ENCODE results near the gene SIX2. TPM values are rescaled to one million over a fixed set of nuclear protein-coding genes. Genes with fewer than 3 reads are reported as not detected.

The SIX2 gene
- total RNA-seq, 1 donor from 2014 or later, result not detected

DNA sequence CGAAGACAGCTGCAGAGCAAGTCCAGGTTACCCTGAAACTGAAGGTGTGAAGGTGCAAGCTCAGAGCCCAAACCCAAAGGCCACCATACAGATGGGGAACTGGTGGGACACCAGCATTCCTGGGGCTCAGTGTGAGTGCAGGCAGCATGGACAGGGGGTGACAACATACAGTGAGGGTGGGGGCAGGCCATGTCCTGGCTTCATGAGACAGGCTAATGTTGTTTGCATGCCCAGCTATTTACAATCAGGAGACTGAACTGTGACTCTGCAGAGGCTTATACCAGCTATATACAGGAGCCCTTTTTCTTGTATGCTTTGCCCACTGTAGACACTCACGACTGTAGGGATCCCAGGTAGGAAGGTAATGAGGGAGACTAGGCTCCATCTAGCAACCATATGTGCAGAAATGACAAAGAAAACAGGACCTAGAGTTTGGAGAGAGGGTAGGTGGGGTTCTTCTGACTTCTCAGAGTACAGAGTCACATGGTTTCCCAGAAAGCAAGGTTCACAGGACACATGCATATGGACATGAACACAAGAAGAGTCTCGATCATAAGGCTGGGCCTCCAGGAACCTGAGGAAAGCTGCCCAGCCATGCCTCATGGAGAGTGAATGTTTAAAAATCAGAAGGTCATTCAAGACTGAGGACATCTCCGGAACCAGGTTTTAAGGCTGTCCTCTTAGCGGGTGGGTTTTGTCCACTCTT lies 41.4 kb downstream of the SIX2 start:
- H3K27ac Mint-ChIP-seq, result no peak overlapping the region
- Histone ChIP-seq H3K4me1 (peaks cover 41% of the 10 kb centered on the region), H3K9ac (no peak overlapping the region), H4K20me1 (ENCODE audit: low read depth) (peaks cover 11% of the 10 kb centered on the region), H3F3A (ENCODE audit: low read depth) (peaks cover 50% of the 10 kb centered on the region), H3K36me3 (no peaks in the 10 kb centered on the region), H3K4me3 (no peak overlapping the region), H3K4me2 (no peak overlapping the region), H3K27ac (no peak overlapping the region), H2AFZ (replicated peaks) (no peak overlapping the region), H3K27me3 (no peaks in the 10 kb centered on the region), H3K9me3 (ENCODE audit: low read depth) (no peaks in the 10 kb centered on the region), H3K79me2 (ENCODE audit: low read depth) (no peaks in the 10 kb centered on the region)
- no peak for DNase-seq (ENCODE audit: low spot score)
- H3K4me1 Mint-ChIP-seq, result peaks cover 28% of the 10 kb centered on the region
- H3K4me3 Mint-ChIP-seq, result no peak overlapping the region
- H3K36me3 Mint-ChIP-seq, result peaks cover 4% of the 10 kb centered on the region
- TF ChIP-seq, protein P1, sequence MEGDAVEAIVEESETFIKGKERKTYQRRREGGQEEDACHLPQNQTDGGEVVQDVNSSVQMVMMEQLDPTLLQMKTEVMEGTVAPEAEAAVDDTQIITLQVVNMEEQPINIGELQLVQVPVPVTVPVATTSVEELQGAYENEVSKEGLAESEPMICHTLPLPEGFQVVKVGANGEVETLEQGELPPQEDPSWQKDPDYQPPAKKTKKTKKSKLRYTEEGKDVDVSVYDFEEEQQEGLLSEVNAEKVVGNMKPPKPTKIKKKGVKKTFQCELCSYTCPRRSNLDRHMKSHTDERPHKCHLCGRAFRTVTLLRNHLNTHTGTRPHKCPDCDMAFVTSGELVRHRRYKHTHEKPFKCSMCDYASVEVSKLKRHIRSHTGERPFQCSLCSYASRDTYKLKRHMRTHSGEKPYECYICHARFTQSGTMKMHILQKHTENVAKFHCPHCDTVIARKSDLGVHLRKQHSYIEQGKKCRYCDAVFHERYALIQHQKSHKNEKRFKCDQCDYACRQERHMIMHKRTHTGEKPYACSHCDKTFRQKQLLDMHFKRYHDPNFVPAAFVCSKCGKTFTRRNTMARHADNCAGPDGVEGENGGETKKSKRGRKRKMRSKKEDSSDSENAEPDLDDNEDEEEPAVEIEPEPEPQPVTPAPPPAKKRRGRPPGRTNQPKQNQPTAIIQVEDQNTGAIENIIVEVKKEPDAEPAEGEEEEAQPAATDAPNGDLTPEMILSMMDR (IDR thresholded peaks at IDR 0.05), result no peak
- TF ChIP-seq EZH2phosphoT487 (IDR thresholded peaks at IDR 0.05), result no peak
- no peak for TF ChIP-seq EZH2 (IDR thresholded peaks at IDR 0.05)
- peaks cover 18% of the 10 kb centered on the region for H3K27me3 Mint-ChIP-seq (ENCODE audit: insufficient read depth, low read depth)
- no peaks in the 10 kb centered on the region for H3K9me3 Mint-ChIP-seq

DNA sequence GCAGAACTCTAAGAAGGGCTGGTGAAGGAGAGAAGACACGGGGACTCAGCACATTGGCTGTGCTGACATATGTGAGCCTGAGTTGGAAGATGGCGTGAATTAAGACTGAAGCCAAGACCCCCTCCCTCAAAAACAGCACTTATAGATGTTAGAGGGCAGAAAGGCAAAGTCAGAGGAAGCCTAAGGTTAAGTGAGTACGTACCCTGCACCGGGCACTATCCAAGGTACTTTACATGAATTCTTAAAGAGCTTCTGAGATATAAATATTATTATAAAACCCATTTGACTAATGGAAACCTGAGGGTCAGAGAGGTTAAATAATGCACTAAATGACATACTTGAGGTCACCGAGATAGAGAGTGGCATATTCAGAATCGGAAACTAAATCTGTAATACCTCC lies 42.2 kb downstream of the SIX2 start:
- peaks cover 4% of the 10 kb centered on the region for H3K36me3 Mint-ChIP-seq
- no peaks in the 10 kb centered on the region for H3K36me3 ChIP-seq
- no peaks in the 10 kb centered on the region for H3K79me2 ChIP-seq (ENCODE audit: low read depth)
- no peak overlapping the region for H3K27ac ChIP-seq
- H3F3A ChIP-seq (ENCODE audit: low read depth), result peaks cover 43% of the 10 kb centered on the region
- peaks cover 11% of the 10 kb centered on the region for H4K20me1 ChIP-seq (ENCODE audit: low read depth)
- no peaks in the 10 kb centered on the region for H3K9me3 ChIP-seq (ENCODE audit: low read depth)
- no peak overlapping the region for H3K4me3 ChIP-seq
- no peaks in the 10 kb centered on the region for H3K9me3 Mint-ChIP-seq
- no peak overlapping the region for H3K9ac ChIP-seq
- H3K4me1 Mint-ChIP-seq, result peaks cover 22% of the 10 kb centered on the region
- no peak overlapping the region for H3K27ac Mint-ChIP-seq
- DNase-seq (ENCODE audit: low spot score), result no peak
- H3K27me3 ChIP-seq, result no peaks in the 10 kb centered on the region
- peaks cover 19% of the 10 kb centered on the region for H3K27me3 Mint-ChIP-seq (ENCODE audit: insufficient read depth, low read depth)
- no peak overlapping the region for H3K4me3 Mint-ChIP-seq
- H2AFZ ChIP-seq (replicated peaks), result no peak overlapping the region
- H3K4me2 ChIP-seq, result no peak overlapping the region
- H3K4me1 ChIP-seq, result peaks cover 33% of the 10 kb centered on the region
- TF ChIP-seq EZH2phosphoT487 (IDR thresholded peaks at IDR 0.05) (no peak), EZH2 (IDR thresholded peaks at IDR 0.05) (no peak)

DNA sequence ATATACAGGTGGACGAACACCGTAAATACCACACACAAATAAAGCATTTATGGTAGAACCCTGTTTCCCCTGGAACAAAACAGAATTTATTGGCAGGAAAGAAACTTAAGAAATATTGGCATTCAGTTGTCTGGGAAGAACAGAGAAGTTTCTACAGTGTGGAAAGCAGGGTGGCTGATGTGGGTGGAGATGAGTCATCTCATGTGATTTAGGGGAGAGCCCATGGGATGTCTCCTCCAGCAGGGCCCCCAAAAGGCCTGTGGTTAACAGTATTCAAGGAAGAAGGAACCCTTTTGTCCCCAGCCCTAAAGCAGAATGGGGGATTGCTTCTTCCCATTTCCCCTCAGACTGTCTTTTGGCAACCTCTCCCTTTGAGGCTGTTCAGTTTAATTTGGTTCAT lies 43.6 kb downstream of the SIX2 start:
- H3K27ac ChIP-seq, result no peak overlapping the region
- H3K4me3 Mint-ChIP-seq, result peak overlapping the region; percentile 18
- no peaks in the 10 kb centered on the region for H3K36me3 ChIP-seq
- DNase-seq (ENCODE audit: low spot score), result no peak
- no peak overlapping the region for H3K9ac ChIP-seq
- H3K27me3 ChIP-seq, result no peaks in the 10 kb centered on the region
- H3K9me3 ChIP-seq (ENCODE audit: low read depth), result no peaks in the 10 kb centered on the region
- H4K20me1 ChIP-seq (ENCODE audit: low read depth), result peaks cover 11% of the 10 kb centered on the region
- H3K4me1 ChIP-seq, result peaks cover 30% of the 10 kb centered on the region
- peaks cover 33% of the 10 kb centered on the region for H3F3A ChIP-seq (ENCODE audit: low read depth)
- H2AFZ ChIP-seq (replicated peaks), result no peak overlapping the region
- H3K4me2 ChIP-seq, result peak overlapping the region; percentile 47
- no peaks in the 10 kb centered on the region for H3K79me2 ChIP-seq (ENCODE audit: low read depth)
- H3K27me3 Mint-ChIP-seq (ENCODE audit: insufficient read depth, low read depth), result peaks cover 18% of the 10 kb centered on the region
- TF ChIP-seq EZH2 (IDR thresholded peaks at IDR 0.05), result no peak
- TF ChIP-seq, protein P1 (IDR thresholded peaks at IDR 0.05), result no peak
- TF ChIP-seq EZH2phosphoT487 (IDR thresholded peaks at IDR 0.05), result no peak
- H3K27ac Mint-ChIP-seq, result no peak overlapping the region
- peaks cover 4% of the 10 kb centered on the region for H3K36me3 Mint-ChIP-seq
- H3K4me1 Mint-ChIP-seq, result peaks cover 12% of the 10 kb centered on the region
- H3K4me3 ChIP-seq, result no peak overlapping the region
- no peaks in the 10 kb centered on the region for H3K9me3 Mint-ChIP-seq

DNA sequence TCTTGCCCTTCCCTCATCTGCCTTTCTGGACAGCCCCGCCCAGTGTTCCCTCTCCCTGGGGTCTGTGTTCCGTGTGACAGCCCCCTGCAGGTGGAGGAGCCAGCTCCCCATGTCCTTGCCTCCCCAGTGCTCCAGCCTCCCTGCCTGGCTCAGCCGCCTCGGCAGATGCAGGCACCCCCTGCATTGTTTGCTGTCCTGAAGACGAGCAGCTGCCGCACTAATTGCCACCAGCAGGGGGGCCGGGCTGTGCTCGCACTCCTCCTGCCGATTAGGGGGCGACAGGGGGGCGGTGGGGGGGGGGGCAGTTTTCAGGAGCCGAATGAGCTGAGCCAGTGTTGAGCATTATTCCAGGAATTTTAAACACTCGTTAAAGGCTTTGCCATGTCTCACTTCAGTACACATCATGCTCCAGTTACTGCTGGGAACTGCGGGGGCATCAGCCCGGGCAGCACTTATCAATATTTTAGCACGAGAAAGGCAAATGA lies 44.5 kb downstream of the SIX2 start:
- H3K79me2 ChIP-seq (ENCODE audit: low read depth), result no peaks in the 10 kb centered on the region
- H3K9me3 ChIP-seq (ENCODE audit: low read depth), result no peaks in the 10 kb centered on the region
- H3K27ac Mint-ChIP-seq, result no peak overlapping the region
- no peak overlapping the region for H2AFZ ChIP-seq (replicated peaks)
- no peaks in the 10 kb centered on the region for H3K9me3 Mint-ChIP-seq
- H3K36me3 ChIP-seq, result no peaks in the 10 kb centered on the region
- no peak overlapping the region for H3K9ac ChIP-seq
- H4K20me1 ChIP-seq (ENCODE audit: low read depth), result peaks cover 11% of the 10 kb centered on the region
- peaks cover 28% of the 10 kb centered on the region for H3F3A ChIP-seq (ENCODE audit: low read depth)
- H3K4me3 ChIP-seq, result no peak overlapping the region
- H3K4me3 Mint-ChIP-seq, result no peak overlapping the region
- peaks cover 4% of the 10 kb centered on the region for H3K36me3 Mint-ChIP-seq
- peaks cover 11% of the 10 kb centered on the region for H3K4me1 Mint-ChIP-seq
- TF ChIP-seq, protein P1 (IDR thresholded peaks at IDR 0.05), result peak; percentile 53
- TF ChIP-seq EZH2phosphoT487 (IDR thresholded peaks at IDR 0.05), result no peak
- no peaks in the 10 kb centered on the region for H3K27me3 ChIP-seq
- peak; percentile 90 for DNase-seq (ENCODE audit: low spot score)
- peaks cover 14% of the 10 kb centered on the region for H3K27me3 Mint-ChIP-seq (ENCODE audit: insufficient read depth, low read depth)
- peak overlapping the region; percentile 47 for H3K4me2 ChIP-seq
- H3K27ac ChIP-seq, result no peak overlapping the region
- peaks cover 24% of the 10 kb centered on the region for H3K4me1 ChIP-seq

All from neural progenitor cell (in vitro differentiated cells).